Right lobe of liver (tissue), 4 donors: ENCODE measurements around the gene OR7G3.

Source experiments
- POLR2A ChIP-seq: fragments of 450-650 bp; IDR thresholded peaks from one replicate; pipeline ENCODE4 v1.6.1; 2017; ENCODE audit warnings: antibody characterized with exemption, mild to moderate bottlenecking
- TF ChIP-seq, protein P1 (sequence below), 4 donors: fragments of 200-600 bp in 3 of 4; fragments of 450-650 bp in 1 of 4; IDR thresholded peaks; one replicate each; pipeline versions ENCODE4 v1.5.1 to v1.8.0; 2016 to 2022; ENCODE audit warnings: antibody characterized with exemption in 4 of 4, mild to moderate bottlenecking in 2 of 4
- donor health status: DM: no; HTN: no; CAD: no.
- donor health status: DM: no; HTN: no; CAD: no.
- donor health status: DM: no; HTN: yes; CAD: no.

DNA sequence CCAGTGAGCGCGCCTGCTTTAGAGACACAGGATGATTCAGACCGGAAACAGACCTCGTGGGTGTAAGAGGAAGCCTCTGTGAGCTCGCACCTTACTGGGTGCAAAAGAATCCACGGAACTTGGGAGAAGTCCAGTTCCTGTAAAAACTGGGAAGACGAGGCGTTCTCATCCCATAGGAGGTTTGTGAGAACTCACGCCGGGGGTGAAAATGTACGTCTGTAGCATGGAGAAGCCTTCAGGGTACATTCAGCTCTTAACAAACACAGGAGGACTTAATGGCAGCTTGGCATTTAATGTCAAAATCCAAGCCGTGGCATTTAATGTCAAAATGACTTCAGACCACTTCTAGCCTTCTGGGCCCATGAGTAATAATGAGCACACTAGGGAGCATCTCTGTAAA is 34.7 kb upstream of the OR7G3 start:
- TF ChIP-seq POLR2A = no peak
- TF ChIP-seq, protein P1, sequence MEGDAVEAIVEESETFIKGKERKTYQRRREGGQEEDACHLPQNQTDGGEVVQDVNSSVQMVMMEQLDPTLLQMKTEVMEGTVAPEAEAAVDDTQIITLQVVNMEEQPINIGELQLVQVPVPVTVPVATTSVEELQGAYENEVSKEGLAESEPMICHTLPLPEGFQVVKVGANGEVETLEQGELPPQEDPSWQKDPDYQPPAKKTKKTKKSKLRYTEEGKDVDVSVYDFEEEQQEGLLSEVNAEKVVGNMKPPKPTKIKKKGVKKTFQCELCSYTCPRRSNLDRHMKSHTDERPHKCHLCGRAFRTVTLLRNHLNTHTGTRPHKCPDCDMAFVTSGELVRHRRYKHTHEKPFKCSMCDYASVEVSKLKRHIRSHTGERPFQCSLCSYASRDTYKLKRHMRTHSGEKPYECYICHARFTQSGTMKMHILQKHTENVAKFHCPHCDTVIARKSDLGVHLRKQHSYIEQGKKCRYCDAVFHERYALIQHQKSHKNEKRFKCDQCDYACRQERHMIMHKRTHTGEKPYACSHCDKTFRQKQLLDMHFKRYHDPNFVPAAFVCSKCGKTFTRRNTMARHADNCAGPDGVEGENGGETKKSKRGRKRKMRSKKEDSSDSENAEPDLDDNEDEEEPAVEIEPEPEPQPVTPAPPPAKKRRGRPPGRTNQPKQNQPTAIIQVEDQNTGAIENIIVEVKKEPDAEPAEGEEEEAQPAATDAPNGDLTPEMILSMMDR (IDR thresholded peaks at IDR 0.05) = no peak
